ENCODE results near the gene CTBP1.

The CTBP1 gene

DNA sequence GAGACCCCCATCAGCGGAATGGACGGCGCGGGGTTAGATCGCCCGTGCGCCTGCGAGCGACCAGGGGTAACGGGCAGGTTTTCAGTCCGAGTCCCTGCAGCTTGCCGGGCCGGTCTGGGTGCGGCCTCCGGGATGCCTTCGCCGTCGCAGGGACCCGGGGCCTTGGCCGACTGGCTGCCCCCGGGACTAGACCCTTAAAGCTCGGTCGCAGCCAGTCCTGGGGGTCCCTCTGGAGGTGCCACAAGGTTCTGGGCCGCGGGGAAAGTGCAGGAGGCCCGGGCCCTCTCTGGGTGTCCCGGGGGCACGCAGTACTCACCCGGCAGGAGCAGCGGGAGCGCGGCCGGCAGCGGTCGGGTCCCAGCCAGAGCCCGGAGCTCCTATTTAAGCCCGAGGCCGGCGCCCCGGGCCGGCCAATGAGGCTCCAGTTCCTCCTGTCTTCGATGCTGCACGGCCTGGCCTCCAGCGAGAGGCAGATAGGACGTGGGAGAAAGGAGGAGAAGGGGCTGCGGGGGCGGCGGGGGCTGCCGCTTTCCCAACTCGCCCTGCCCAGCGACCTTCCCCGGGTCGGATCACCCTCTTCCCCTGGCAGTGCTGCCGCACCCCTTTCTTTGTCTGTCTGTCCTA, 76.6 kb downstream of the CTBP1 start, which contains the start of gene SPON2:
SPON2 (minus strand) TSS at position 356 of the 624 bp plus-strand sequence.
- DNase-seq = no peak

DNA sequence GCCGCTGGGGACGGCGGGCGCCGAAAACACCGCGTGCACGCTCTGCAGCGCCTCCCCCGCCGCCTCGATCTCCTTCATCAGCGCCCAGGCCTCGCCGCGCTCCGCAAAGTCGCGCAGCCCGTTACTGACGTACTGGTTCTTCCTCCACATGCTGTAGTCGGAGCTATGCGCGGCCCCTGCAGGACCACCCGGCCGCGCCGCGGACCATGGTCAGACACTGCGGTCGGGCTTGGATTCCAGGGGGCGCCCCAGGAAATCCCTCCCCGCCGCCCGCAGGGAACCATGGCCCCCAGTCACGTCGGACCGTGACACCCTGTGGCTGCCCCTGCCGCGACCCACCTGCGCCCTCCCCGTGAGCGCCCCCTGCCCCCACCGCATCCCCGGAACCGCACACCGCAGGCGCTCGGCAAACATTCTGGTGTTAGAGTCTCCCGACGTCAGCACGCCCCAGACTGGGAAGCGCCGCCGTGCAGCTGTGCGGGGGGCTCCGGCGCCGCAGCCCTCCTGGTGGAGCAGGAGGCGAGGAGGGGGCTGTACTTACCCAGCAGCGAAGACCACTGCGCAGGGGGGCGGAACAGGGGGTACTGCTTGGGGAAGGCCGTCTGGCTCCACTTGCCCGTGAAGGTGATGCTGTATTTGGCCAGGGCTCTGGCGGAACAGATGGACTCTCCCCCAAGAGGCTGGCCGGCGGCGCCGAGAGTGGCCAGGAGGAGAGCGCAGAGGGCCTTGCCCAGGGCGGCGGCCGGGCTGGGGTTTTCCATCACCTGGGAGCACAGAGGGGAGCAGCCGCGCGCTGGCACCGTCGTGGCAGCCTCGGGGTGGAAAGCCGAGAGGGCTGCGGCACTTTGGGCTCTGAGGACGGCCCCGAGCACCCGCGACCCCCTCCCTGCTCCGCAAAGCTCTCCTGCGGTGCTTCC, 77.4 kb downstream of the CTBP1 start:
- DNase-seq = peak; percentile 25 to 44

DNA sequence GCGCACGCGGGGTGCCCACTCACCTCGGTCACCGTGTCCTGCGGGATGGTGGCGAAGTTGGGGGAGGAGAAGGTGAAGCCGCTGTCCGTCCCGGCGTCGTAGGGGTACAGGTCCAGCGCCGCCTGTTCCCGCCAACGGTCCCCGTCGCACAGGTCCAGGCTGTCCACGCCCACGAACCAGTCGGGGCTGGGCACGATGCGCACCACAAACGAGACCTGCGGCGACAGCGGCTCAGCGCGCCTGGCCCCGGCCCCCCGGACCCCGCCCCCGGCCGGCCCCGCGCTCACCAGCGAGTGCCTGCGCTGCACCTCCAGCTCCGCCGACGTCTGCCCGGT, 78.0 kb downstream of the CTBP1 start:
- no peak for DNase-seq

DNA sequence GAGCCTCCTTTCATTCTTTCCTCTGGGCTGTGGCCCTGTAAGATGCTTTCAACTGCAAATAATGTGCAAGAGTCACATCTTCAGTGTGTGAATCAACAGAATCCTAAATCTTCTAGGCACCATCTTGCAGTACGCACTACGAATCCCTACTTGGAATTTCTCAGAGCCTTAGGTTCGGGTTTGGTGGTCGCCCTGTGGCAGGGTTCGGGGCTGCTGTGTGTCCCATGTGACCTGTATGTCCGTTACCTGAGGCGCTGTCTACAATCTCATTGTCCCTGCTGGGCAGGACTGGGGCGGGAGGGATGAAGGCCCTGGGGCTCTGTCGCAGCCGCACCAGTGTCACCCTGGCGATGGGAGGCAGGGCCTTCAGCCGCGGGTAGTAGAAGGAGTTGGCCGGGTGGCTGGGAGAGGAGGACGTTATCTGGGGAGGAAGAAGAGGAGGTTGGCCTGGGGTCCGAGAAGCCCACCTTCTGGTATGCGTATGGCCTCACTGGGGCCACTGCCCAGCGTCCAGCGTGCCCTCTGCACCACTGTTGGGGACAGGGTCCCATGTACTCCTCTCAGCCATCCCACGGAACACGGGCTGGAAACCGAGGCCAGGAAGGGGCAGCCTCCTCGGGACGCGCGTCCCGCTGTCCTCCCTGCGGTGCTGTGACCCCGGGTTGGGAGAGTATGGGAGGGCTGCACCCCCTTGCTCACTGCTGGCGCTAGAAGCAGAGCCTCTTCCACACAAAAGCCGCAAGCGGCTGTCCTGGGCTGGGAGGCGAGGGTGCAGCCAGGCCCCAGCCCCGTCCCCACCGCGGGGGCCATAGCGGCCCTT, 78.6 kb downstream of the CTBP1 start:
- no peak for DNase-seq

DNA sequence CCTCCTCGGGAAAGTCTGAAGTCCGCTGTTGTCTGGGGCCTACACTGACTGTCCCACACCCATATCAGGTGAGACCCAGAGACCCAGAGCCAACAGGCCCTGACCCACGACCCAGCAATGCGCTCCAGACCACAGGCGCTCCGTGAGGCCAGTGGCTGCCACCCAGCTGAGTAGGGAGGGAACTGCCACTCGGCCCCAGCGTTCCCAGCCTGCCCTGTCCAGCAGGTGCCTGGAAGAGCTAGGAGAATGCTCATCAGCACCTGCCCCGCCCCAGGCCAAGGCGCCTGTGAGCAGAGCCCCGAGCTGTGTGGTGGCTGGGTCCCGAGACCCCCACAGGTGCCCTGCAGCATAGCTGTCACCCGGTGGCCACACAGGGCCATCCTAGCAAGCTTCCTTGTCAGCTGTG, 79.2 kb downstream of the CTBP1 start:
- DNase-seq = no peak

DNA sequence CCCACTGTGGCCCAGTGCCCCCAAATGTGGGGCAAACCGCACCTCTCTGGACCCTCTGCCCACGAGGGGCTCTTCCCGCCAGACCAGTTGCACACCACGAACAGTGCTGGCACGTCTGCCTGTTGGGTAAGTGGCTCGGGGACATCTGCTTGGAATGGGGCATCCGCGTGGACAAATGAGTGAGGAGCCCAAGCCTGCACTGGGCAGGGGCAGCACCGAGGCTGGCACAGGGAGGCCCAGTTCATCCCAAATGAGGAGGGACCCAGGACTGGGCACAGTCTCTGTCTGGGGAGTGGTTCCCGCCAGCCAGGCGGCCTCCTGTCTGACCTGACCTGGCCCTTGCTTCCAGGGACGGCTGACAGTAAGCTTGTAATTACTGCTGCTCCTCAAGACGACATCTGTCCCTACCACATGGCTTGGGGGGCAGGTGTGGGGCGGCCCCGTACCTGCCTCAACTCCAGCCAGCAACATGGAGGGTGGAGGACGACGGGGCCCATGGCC, 79.7 kb downstream of the CTBP1 start:
- DNase-seq = no peak

DNA sequence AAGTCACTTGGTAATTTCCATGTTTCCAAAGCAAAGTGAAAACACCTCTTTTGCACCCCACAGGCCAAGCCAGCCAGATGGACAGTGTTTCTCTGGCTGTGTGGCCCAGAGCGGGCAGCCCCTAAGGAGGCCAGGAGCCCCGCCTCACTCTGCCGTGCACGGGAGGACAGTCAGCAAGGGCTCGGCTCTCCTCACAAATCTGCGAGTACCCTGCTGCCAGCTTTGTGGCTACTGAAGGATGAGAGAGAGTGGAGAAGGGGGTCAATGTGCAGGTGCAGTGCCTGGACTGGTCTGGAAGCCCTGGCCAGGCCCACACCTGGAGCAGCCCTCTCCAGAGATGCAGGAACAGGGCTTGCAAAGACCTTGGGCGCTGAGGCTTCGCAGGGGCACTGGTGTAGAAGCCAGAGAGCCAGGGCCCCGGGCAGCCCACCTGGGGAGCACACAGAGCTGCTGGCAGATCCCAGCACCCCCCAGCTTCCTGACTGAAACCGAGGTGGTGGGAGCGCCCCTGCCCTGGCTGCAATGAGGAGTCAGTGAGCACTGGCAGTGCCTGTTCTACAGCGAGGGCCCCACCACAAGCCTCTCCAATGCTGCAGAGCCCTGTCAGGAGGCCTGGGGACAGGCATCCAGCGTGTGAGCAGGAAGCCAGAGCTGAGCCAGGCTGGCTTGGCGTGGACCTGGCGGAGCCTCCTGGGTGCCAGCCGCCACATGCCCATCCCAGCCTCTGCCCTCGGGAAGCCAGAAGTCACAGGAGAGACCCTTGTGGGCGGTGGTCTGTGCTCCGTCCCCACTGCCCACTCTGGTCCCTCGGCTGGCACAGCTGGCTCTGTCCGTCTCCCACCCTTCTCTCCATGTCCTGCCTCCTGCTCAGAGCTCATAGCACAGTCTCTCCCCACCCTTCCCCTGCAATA, 80.5 kb downstream of the CTBP1 start:
- DNase-seq = no peak

DNA sequence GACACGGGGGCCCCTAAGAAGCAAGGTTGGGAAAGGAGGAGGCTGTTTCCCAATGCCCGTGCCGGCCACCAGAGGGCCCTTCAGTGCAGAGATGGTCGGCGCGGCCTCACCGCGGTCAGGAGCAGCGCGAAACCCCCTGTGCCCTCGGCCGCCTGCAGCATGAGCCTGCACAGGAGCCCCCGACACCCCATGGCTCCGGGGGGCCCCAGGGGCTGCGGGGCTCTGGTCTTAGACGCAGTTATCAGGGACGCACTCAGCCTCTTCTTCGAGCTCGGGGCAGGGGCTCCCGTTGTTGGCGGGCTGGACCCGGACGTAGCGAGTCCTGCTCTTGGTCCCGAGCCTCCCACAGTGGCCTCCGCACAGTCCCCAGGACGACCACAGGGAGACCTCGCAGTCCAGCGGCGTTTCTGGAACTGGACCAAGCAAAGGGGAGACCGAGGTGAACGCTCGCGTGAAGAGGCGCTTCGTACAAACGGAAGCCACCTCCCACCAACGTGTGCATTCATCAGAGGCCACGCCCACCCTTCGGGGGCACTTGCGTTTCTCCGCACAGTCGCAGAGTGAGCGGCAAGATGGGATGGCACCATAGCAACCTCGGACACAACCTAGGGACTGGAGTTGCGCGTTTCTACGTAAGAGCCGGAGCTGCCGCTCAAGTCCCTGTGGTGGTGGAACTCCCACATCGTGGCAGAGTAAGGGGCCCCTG, 81.5 kb downstream of the CTBP1 start:
- peak; percentile 86 to 88 for DNase-seq

DNA sequence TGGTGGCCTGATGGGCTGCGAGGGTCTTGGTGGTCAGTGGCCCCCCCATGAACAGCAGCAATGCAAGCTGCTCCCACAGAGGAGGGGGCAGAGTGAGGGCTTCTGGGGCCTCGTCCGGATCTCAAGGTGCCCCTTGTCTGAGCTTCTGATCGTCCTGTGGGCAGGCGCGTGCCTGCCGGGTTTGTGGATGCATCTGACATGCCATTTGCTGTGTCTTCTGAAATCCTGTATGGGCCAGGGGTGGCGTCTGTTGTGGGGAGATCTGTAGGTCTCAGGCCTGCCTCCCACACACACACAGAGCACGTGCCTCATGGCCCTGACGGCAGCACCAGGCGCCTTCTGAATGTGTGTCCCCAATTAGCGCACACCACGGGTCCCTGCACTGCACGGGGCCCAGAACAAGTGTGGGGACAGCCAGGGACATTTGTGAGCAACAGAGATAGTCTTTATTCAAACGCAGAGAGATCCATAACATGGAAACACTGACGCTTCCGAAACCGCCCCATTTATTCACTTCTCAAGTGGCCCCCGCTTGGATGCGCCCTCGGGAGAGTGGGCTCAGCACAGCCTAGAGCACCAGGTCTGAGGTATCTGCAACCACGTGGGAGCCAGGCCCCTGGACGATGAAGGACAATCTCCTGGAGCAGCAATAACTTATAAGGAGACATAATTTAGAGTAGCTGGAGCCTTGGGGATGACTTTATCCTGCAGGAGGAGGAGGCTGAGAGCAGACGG, 82.3 kb downstream of the CTBP1 start:
- no peak for DNase-seq

DNA sequence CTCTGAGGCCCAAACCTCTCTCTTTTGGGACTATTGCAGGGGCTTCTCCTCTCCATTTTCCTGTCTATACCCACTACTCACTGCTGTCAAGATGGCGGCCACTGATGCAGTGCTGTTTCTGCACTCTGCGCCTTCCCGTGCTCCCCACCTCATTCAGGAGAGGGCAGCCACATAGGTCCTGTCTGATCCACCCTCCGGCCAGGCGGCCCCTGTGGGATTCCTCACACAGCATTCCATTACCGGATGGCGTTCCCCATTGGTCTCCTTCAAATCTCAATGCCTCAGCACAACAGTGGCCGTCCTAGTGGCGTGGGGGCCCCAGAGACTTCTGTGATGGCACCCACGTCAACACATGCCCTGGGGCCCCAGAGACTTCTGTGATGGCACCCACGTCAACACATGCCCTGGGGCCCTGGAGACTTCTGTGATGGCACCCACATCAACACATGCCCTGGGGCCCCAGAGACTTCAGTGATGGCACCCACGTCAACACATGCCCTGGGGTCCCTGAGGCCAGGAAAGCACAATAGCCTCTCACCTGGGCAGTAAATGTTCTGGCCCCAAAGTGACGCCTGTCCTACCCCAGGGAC, 83.9 kb downstream of the CTBP1 start:
- DNase-seq = no peak

DNA sequence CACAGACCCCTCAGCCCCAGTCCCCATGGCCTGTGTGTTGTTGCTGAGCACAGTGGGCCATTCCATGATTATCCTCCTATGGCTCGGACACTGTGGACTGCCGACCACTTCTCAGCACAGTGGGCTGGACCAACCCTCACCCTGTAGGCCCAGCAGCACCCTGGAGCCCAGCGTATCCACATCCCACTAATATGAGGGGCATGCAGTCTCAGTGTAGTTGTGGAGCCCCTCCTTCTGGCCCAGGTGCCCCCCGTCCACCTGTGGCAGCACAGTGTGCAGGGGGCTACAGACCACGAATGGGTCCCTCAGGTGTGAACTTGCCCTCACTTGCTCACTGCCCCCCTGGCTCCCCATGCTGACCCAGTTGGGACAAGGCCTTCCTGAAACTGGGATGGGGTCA, 84.5 kb downstream of the CTBP1 start:
- DNase-seq = no peak

DNA sequence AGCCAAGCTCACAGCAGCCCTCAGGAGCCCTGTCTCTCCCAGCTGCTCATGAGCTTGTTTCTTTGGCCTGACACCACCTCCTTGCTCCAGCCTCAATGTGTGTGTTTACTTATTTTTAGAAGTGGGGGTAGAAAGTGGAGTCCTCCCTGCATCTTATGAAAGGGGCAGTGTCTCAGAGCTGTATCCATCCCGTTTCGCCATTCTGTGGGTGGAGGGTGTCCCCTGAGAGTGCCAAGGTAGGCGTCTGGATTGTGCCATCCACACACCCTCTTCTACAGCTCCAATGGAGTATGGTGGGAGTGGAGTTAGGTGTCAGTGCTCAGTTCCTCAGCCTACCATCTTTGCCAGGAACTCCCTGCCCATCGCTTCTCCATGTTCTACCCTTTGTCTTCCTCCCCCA, 84.9 kb downstream of the CTBP1 start:
- DNase-seq = no peak

Data from stimulated activated CD4-positive, alpha-beta T cell treated with anti-CD3 and anti-CD28 coated beads, Interleukin-2, amount 100 ng/mL, for 48 hours (primary cell).